ENCODE measurements around the gene LCK. TPM values are rescaled to one million over a fixed set of nuclear protein-coding genes. Genes with fewer than 3 reads are reported as not detected.

The LCK gene
- total RNA-seq, 2 donors from 2014 or later, result 66.4 to 140 TPM

DNA sequence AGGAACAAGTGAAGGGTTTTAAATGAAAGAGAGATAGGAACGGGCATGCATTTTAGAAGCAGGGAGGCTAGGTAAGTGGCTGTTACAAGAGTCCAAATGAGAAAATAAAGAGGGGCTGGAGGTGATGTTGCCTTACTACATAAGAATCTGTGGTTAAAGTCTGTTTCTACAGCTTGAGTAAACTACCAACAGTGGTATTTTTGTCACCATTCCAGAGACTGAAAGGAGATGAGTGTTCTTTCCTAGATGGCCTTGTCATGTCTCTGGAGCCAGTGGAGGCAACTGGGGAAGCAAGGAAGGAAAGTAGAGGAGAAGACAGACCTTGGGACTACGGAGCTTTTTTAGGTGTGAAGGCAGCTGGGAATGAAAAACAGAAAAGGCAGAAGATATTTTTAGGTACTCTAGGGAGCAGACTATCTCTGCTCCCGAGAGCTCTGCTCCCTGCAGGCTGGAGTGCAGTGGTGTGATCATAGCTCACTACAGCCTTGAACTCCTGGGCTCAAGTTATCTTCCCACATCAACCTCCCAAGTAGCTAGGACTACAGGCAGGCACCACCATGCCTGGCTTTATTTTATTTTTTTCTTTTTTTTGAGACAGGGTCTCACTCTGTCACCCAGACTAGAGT lies 53.0 kb downstream of the LCK start:
- DNase-seq (ENCODE audit: low spot score), result no peak
- H3K4me3 Mint-ChIP-seq, result no peak overlapping the region
- H3K27ac Mint-ChIP-seq, result no peak overlapping the region
- H3K9me3 Mint-ChIP-seq, result no peaks in the 10 kb centered on the region
- peaks cover 31% of the 10 kb centered on the region for H3K36me3 Mint-ChIP-seq
- peaks cover 37 to 40% of the 10 kb centered on the region in 2 donors for H3K4me1 Mint-ChIP-seq (ENCODE audit: low read depth in 2 of 2)
- H3K27me3 Mint-ChIP-seq, result no peaks in the 10 kb centered on the region
- no peak for ATAC-seq

- Mint-ChIP-seq H3K36me3 (peaks cover 31% of the 10 kb centered on the region), H3K27ac (no peak overlapping the region)
Measured at GRCh38 chr1:32305310-32305709, 54.2 kb downstream of the LCK start.

GRCh38 chr1:32307324-32307723 lies 56.3 kb downstream of the LCK start:
- no peak for ATAC-seq
- Mint-ChIP-seq H3K4me3 (no peak overlapping the region), H3K27ac (peak overlapping the region in 1 of 2 donors; percentile 20), H3K4me1 (ENCODE audit: low read depth in 2 of 2) (peaks cover 43 to 46% of the 10 kb centered on the region in 2 donors), H3K9me3 (no peaks in the 10 kb centered on the region), H3K27me3 (no peaks in the 10 kb centered on the region), H3K36me3 (peaks cover 31% of the 10 kb centered on the region)
- no peak for DNase-seq (ENCODE audit: low spot score)

More at GRCh38 chr1:32305310-32305709, 54.2 kb downstream of the LCK start:
- ATAC-seq (no peak), DNase-seq (ENCODE audit: low spot score) (no peak)
- no peak overlapping the region for H3K4me3 Mint-ChIP-seq
- no peaks in the 10 kb centered on the region for H3K9me3 Mint-ChIP-seq
- peaks cover 45% of the 10 kb centered on the region in 2 donors for H3K4me1 Mint-ChIP-seq (ENCODE audit: low read depth in 2 of 2)
- no peaks in the 10 kb centered on the region for H3K27me3 Mint-ChIP-seq

DNA sequence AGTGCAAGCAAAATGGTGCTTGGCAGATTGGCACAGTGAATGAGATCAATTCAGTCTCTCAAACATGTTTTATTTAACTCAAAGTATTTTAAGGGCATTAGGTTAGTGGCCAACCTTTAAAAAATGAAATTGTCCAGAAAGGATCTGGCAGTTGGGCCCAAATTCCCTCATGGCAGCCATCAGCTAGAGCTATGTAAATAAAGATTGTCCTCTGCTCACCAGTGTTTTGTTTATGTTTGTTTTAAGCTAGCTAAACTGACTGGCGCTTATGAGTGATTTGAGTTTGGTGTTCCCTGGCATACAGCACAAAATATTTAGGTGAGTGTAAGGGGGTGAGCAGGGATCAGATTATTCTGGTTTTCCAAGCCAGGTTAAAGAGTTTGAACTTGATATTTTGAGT lies 58.9 kb downstream of the LCK start:
- ATAC-seq (no peak), DNase-seq (ENCODE audit: low spot score) (no peak)
- Mint-ChIP-seq H3K9me3 (no peaks in the 10 kb centered on the region), H3K4me1 (ENCODE audit: low read depth in 2 of 2) (peaks cover 36% of the 10 kb centered on the region in 2 donors), H3K4me3 (no peak overlapping the region), H3K36me3 (peaks cover 17% of the 10 kb centered on the region), H3K27ac (peak overlapping the region in 1 of 2 donors; percentile 55), H3K27me3 (no peaks in the 10 kb centered on the region)

- no peak for ATAC-seq
- peak overlapping the region in 1 of 2 donors; percentile 55 for H3K27ac Mint-ChIP-seq
- H3K36me3 Mint-ChIP-seq, result peaks cover 8% of the 10 kb centered on the region
Measured at GRCh38 chr1:32311709-32312393, 60.8 kb downstream of the LCK start.

GRCh38 chr1:32316903-32317277 lies 65.8 kb downstream of the LCK start:
- no peaks in the 10 kb centered on the region for H3K9me3 Mint-ChIP-seq
- H3K4me1 Mint-ChIP-seq (ENCODE audit: low read depth in 2 of 2), result peaks cover 18 to 24% of the 10 kb centered on the region in 2 donors
- H3K36me3 Mint-ChIP-seq, result peaks cover 5% of the 10 kb centered on the region
- H3K27me3 Mint-ChIP-seq, result no peaks in the 10 kb centered on the region
- ATAC-seq (no peak), DNase-seq (ENCODE audit: low spot score) (no peak)
- H3K4me3 Mint-ChIP-seq, result no peak overlapping the region
- H3K27ac Mint-ChIP-seq, result peak overlapping the region in 1 of 2 donors; percentile 58

More at GRCh38 chr1:32311709-32312393, 60.8 kb downstream of the LCK start:
- Mint-ChIP-seq H3K9me3 (no peaks in the 10 kb centered on the region), H3K4me3 (no peak overlapping the region), H3K27me3 (no peaks in the 10 kb centered on the region), H3K4me1 (ENCODE audit: low read depth in 2 of 2) (peaks cover 38 to 41% of the 10 kb centered on the region in 2 donors)
- DNase-seq (ENCODE audit: low spot score), result no peak

- ATAC-seq (no peak), DNase-seq (ENCODE audit: low spot score) (no peak)
- H3K27me3 Mint-ChIP-seq, result no peaks in the 10 kb centered on the region
- peaks cover 22 to 34% of the 10 kb centered on the region in 2 donors for H3K4me1 Mint-ChIP-seq (ENCODE audit: low read depth in 2 of 2)
- no peak overlapping the region for H3K4me3 Mint-ChIP-seq
- H3K36me3 Mint-ChIP-seq, result peaks cover 5% of the 10 kb centered on the region
- H3K27ac Mint-ChIP-seq, result no peak overlapping the region
- H3K9me3 Mint-ChIP-seq, result no peaks in the 10 kb centered on the region
Measured at GRCh38 chr1:32318127-32318869, 67.2 kb downstream of the LCK start.

GRCh38 chr1:32321712-32322291 lies 70.7 kb downstream of the LCK start:
- Mint-ChIP-seq H3K27me3 (no peaks in the 10 kb centered on the region), H3K4me3 (peak overlapping the region; percentile 35), H3K27ac (peak overlapping the region; percentile 59 to 84), H3K36me3 (peaks cover 12% of the 10 kb centered on the region), H3K9me3 (no peaks in the 10 kb centered on the region), H3K4me1 (ENCODE audit: low read depth in 2 of 2) (peaks cover 16 to 28% of the 10 kb centered on the region in 2 donors)
- DNase-seq (ENCODE audit: low spot score) (no peak), ATAC-seq (peak; percentile 56 to 59)

GRCh38 chr1:32327204-32327603 lies 76.1 kb downstream of the LCK start:
- H3K4me1 Mint-ChIP-seq (ENCODE audit: low read depth in 2 of 2), result peaks cover 6 to 17% of the 10 kb centered on the region in 2 donors
- H3K27me3 Mint-ChIP-seq, result no peaks in the 10 kb centered on the region
- ATAC-seq (no peak), DNase-seq (ENCODE audit: low spot score) (no peak)
- no peaks in the 10 kb centered on the region for H3K9me3 Mint-ChIP-seq
- no peak overlapping the region for H3K27ac Mint-ChIP-seq
- no peak overlapping the region for H3K4me3 Mint-ChIP-seq
- peaks cover 33% of the 10 kb centered on the region for H3K36me3 Mint-ChIP-seq

DNA sequence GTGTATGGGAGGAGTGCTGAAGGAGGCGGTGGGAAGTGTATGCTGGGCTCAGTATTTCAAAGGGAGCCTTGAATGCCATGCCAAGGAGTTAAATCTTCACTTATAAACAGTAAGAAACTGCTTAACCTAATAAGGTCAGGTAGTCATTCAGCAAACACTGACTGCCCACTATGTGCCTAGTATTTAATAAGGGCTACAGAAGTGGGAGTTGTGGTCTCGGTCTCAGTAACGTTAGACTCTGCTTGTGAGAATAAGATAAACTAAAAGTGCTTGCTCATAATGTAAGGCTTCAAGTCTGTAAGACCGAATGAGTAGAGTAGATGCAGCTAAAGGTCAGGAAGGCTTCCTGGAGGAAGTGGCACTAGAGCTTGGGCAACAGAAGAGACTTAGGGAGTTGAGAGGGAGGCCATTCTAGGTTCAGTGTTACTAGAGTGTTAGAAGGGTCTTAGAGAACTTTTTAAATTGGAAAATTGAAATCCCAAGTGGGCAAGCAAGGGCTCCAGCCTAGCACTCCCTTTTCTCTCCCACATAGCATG lies 78.9 kb downstream of the LCK start:
- ATAC-seq (no peak), DNase-seq (ENCODE audit: low spot score) (no peak)
- Mint-ChIP-seq H3K4me3 (no peak overlapping the region), H3K27me3 (no peaks in the 10 kb centered on the region), H3K27ac (peak overlapping the region; percentile 4 to 50), H3K4me1 (ENCODE audit: low read depth in 2 of 2) (peaks cover 9 to 22% of the 10 kb centered on the region in 2 donors), H3K36me3 (peaks cover 35% of the 10 kb centered on the region), H3K9me3 (no peaks in the 10 kb centered on the region)

DNA sequence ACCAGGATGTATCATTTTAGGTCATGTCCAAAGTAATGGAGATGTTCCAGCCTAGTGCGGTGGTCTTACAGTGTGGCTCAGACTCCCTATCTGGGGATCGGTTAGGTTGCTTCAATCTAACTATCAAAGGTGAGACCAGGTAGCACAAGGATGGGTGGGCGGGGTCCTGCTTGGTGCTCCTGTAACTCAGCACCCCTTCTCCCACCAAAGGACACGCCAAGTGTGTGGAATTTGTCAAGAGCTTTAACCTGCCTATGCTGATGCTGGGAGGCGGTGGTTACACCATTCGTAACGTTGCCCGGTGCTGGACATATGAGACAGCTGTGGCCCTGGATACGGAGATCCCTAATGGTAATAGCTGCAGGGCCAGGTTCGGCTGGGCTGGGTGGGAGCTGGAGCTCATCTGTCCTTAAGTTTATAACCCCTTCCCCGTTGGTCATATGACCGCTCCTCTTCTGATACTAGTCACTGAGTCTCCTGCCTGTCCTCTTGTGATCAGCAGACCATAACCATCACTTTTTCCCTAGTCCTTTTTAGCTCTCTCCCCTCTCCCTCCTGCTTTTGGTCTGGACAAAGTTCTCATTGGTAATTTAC lies 79.6 kb downstream of the LCK start:
- H3K4me3 Mint-ChIP-seq, result no peak overlapping the region
- ATAC-seq (no peak), DNase-seq (ENCODE audit: low spot score) (no peak)
- peaks cover 11 to 21% of the 10 kb centered on the region in 2 donors for H3K4me1 Mint-ChIP-seq (ENCODE audit: low read depth in 2 of 2)
- H3K36me3 Mint-ChIP-seq, result peaks cover 29% of the 10 kb centered on the region
- no peaks in the 10 kb centered on the region for H3K9me3 Mint-ChIP-seq
- no peak overlapping the region for H3K27ac Mint-ChIP-seq
- no peaks in the 10 kb centered on the region for H3K27me3 Mint-ChIP-seq

GRCh38 chr1:32331549-32331948 lies 80.5 kb downstream of the LCK start:
- ATAC-seq (no peak), DNase-seq (ENCODE audit: low spot score) (no peak)
- Mint-ChIP-seq H3K27ac (no peak overlapping the region), H3K27me3 (no peaks in the 10 kb centered on the region), H3K9me3 (no peaks in the 10 kb centered on the region), H3K4me3 (no peak overlapping the region), H3K36me3 (peaks cover 29% of the 10 kb centered on the region), H3K4me1 (ENCODE audit: low read depth in 2 of 2) (peaks cover 11 to 21% of the 10 kb centered on the region in 2 donors)
